RWPE2 (cell line): ENCODE results near the gene TECR.

Experiments
- ATAC-seq: fragments of 200-7000 bp; cut with Tn5 transposase; 3 replicates; pipeline ENCODE4 v1.9.1; 2021; ENCODE audit warnings: low read depth
- DNase-seq: peaks from one replicate; pipeline ENCODE4 v3.0.0-alpha.2; 2020; ENCODE audit warnings: low spot score
- H3K27ac ChIP-seq: fragments of 450-650 bp; 2 replicates; pipeline ENCODE4 v1.5.1; 2017; ENCODE audit warnings: mild to moderate bottlenecking; ENCODE audit not compliant: poor library complexity, severe bottlenecking
- H3K27me3 ChIP-seq: fragments of 250-450 bp; sonication (Bioruptor Pico); 2 replicates; pipeline ENCODE4 v1.5.1; 2021; ENCODE audit warnings: mild to moderate bottlenecking, moderate library complexity; ENCODE audit not compliant: insufficient read depth, poor library complexity, severe bottlenecking
- H3K36me3 ChIP-seq: fragments of 250-450 bp; sonication (Bioruptor Pico); 2 replicates; pipeline ENCODE4 v1.5.1; 2020; ENCODE audit warnings: low read depth, mild to moderate bottlenecking, moderate library complexity
- H3K4me1 ChIP-seq: fragments of 250-450 bp; sonication (Bioruptor Pico); 2 replicates; pipeline ENCODE4 v1.5.1; 2021; ENCODE audit warnings: mild to moderate bottlenecking, moderate library complexity; ENCODE audit not compliant: insufficient read depth, poor library complexity, severe bottlenecking
- H3K4me3 ChIP-seq: fragments of 250-450 bp; sonication (Bioruptor Pico); 2 replicates; pipeline ENCODE4 v1.5.1; 2021; ENCODE audit warnings: mild to moderate bottlenecking, moderate library complexity; ENCODE audit not compliant: severe bottlenecking
- H3K9me3 ChIP-seq: fragments of 250-450 bp; sonication (Bioruptor Pico); 2 replicates; pipeline ENCODE4 v1.5.1; 2021; ENCODE audit warnings: mild to moderate bottlenecking, moderate library complexity; ENCODE audit not compliant: severe bottlenecking
- CTCF ChIP-seq: fragments of 450-650 bp; IDR thresholded peaks from one replicate; pipeline ENCODE4 v1.5.1; 2017; ENCODE audit warnings: mild to moderate bottlenecking, moderate library complexity; ENCODE audit not compliant: poor library complexity, severe bottlenecking

TECR gene

GRCh38 chr19:14553939-14554243 is 24.5 kb downstream of the TECR start:
- Histone ChIP-seq H3K27ac (peak overlapping the region; percentile 34), H3K27me3 (no peaks in the 10 kb centered on the region), H3K4me1 (peaks cover 22% of the 10 kb centered on the region), H3K9me3 (no peaks in the 10 kb centered on the region), H3K4me3 (no peak overlapping the region), H3K36me3 (peaks cover 14% of the 10 kb centered on the region)
- ATAC-seq = no peak
- DNase-seq = no peak
- TF ChIP-seq CTCF = no peak

GRCh38 chr19:14554382-14554812 is 25.0 kb downstream of the TECR start:
- DNase-seq (peak; percentile 64), ATAC-seq (peak; percentile 59)
- TF ChIP-seq CTCF = no peak
- H3K9me3 ChIP-seq = no peaks in the 10 kb centered on the region
- peaks cover 13% of the 10 kb centered on the region; the same call in 1 of the 2 replicates for H3K36me3 ChIP-seq
- H3K27ac ChIP-seq = peak overlapping the region; percentile 34
- no peaks in the 10 kb centered on the region for H3K27me3 ChIP-seq
- no peak overlapping the region for H3K4me3 ChIP-seq
- H3K4me1 ChIP-seq = peaks cover 26% of the 10 kb centered on the region

GRCh38 chr19:14555918-14556661 is 26.7 kb downstream of the TECR start:
- H3K4me1 ChIP-seq = peaks cover 30% of the 10 kb centered on the region
- no peak for DNase-seq

GRCh38 chr19:14556662-14557188 is 27.3 kb downstream of the TECR start:
- Histone ChIP-seq H3K27me3 (no peaks in the 10 kb centered on the region), H3K4me3 (no peak overlapping the region), H3K4me1 (peaks cover 31% of the 10 kb centered on the region), H3K36me3 (peaks cover 5% of the 10 kb centered on the region; the same call in 1 of the 2 replicates), H3K9me3 (no peaks in the 10 kb centered on the region), H3K27ac (peak overlapping the region; percentile 34)
- peak; percentile 44 for ATAC-seq
- TF ChIP-seq CTCF = peak; percentile 94
- peak; percentile 73 for DNase-seq

More at GRCh38 chr19:14555918-14556661, 26.7 kb downstream of the TECR start:
- peak; percentile 21; the same call in 2 of the 3 replicates for ATAC-seq
- Histone ChIP-seq H3K36me3 (peaks cover 9% of the 10 kb centered on the region; the same call in 1 of the 2 replicates), H3K27me3 (no peaks in the 10 kb centered on the region), H3K4me3 (no peak overlapping the region), H3K27ac (peak overlapping the region; percentile 34), H3K9me3 (no peaks in the 10 kb centered on the region)
- TF ChIP-seq CTCF = no peak

- no peak overlapping the region for H3K4me3 ChIP-seq
- no peak for DNase-seq
- no peak for TF ChIP-seq CTCF
- no peak for ATAC-seq
- H3K9me3 ChIP-seq = no peaks in the 10 kb centered on the region
- no peaks in the 10 kb centered on the region for H3K27me3 ChIP-seq
- H3K27ac ChIP-seq = peak overlapping the region; percentile 82
- peaks cover 10% of the 10 kb centered on the region for H3K36me3 ChIP-seq
- H3K4me1 ChIP-seq = peaks cover 40% of the 10 kb centered on the region
Measured at GRCh38 chr19:14558370-14559066, 29.1 kb downstream of the TECR start.
